HCT116 (cell line): ENCODE measurements around the gene GRB10. TPM values are rescaled to one million over a fixed set of nuclear protein-coding genes. Genes with fewer than 3 reads are reported as not detected.

ENCODE experiments used
- ATAC-seq: fragments of 200-7000 bp; cut with Tn5 transposase; 2 replicates; pipeline ENCODE4 v1.9.1; 2020; ENCODE audit warnings: mild to moderate bottlenecking, moderate library complexity
- BruUV-seq: library from RNA; stranded (reverse); fragments of 400-500 nt; replicated peaks from 2 replicates; lab custom pipeline; 2021; lab: Mats Ljungman, UMichigan
- CTCF ChIA-PET: fragments of 300-600 bp; sonication (Branson Sonifier 250); formaldehyde crosslinking; loops from one replicate; lab custom pipeline; 2021; ENCODE audit warnings: antibody characterized with exemption; lab: Charles Lee
- POLR2A ChIA-PET: fragments of 300-600, 350-600 bp; sonication (Branson Sonifier 250); formaldehyde crosslinking; loops from one replicate; lab custom pipeline; 2021; ENCODE audit warnings: antibody characterized with exemption; lab: Charles Lee
- RAD21 ChIA-PET, 2 experiments: fragments of 300-600 bp; sonication (Branson Sonifier 250); formaldehyde crosslinking; loops; one replicate each; lab custom pipeline; 2023; ENCODE audit warnings: low total read pairs in 2 of 2; ENCODE audit not compliant: uncharacterized antibody in 2 of 2, unreplicated experiment in 2 of 2, low non-redundant PET in 1 of 2; lab: Charles Lee
- DNase-seq: peaks from one replicate; pipeline ENCODE4 v3.0.0-alpha.2; 2010; ENCODE audit warnings: low read depth, low spot score
- H2AFZ ChIP-seq: fragments of 200-600 bp; shearing (Covaris generic), sonication (generic); 2 replicates; pipeline ENCODE4 v1.6.1; 2017; ENCODE audit warnings: low read depth, mixed run types, mixed read lengths, antibody characterized with exemption, low read length; ENCODE audit not compliant: poor library complexity, severe bottlenecking
- H3K27ac ChIP-seq: 2 replicates; pipeline ENCODE4 v1.5.1; 2012; ENCODE audit warnings: low read depth, low read length
- H3K27me3 ChIP-seq: fragments of 200-600 bp; sonication (generic); 2 replicates; pipeline ENCODE4 v1.6.1; 2016; ENCODE audit warnings: mixed run types, low read length, mixed read lengths; ENCODE audit not compliant: insufficient read depth
- H3K36me3 ChIP-seq, 2 experiments: fragments of 200-500 bp in 1 of 2; fragments of 200-600 bp in 1 of 2; sonication (Bioruptor generic) in 1 of 2; sonication (generic) in 1 of 2; 2 replicates each; pipeline versions ENCODE4 v1.5.1 to v1.6.1; 2014 to 2016; ENCODE audit warnings: low read length in 2 of 2, inconsistent platforms in 1 of 2, mixed read lengths in 1 of 2, mixed run types in 1 of 2; ENCODE audit not compliant: insufficient read depth in 2 of 2, control insufficient read depth in 1 of 2
- H3K4me1 ChIP-seq, 2 experiments: fragments of 200-600 bp in 1 of 2; sonication (generic) in 1 of 2; 2 replicates each; pipeline versions ENCODE4 v1.5.1 to v1.6.1; 2012 to 2017; ENCODE audit warnings: low read length in 2 of 2, inconsistent platforms in 1 of 2, mild to moderate bottlenecking in 1 of 2, mixed read lengths in 1 of 2, mixed run types in 1 of 2, moderate library complexity in 1 of 2; ENCODE audit not compliant: insufficient read depth in 2 of 2, control insufficient read depth in 1 of 2
- H3K4me2 ChIP-seq: fragments of 200-600 bp; sonication (generic); 2 replicates; pipeline ENCODE4 v1.6.1; 2017; ENCODE audit warnings: mixed run types, low read length, mixed read lengths
- H3K4me3 ChIP-seq, 2 experiments: fragments of 200-600 bp in 1 of 2; sonication (generic) in 1 of 2; replicated peaks in 1 of 2; 2 replicates each; pipeline ENCODE4 v1.5.1; 2011 to 2016; ENCODE audit warnings: low read length in 2 of 2, control low read depth in 1 of 2, low read depth in 1 of 2, mild to moderate bottlenecking in 1 of 2, mixed read lengths in 1 of 2, mixed run types in 1 of 2
- H3K79me2 ChIP-seq: fragments of 200-600 bp; sonication (generic); 2 replicates; pipeline ENCODE4 v1.6.1; 2017; ENCODE audit warnings: mild to moderate bottlenecking, mixed run types, low read length, moderate library complexity, mixed read lengths; ENCODE audit not compliant: insufficient read depth
- H3K9ac ChIP-seq: fragments of 200-600 bp; sonication (generic); 2 replicates; pipeline ENCODE4 v1.6.1; 2016; ENCODE audit warnings: low read length, mixed read lengths
- H3K9me2 ChIP-seq: fragments of 200-600 bp; sonication (generic), shearing (Covaris generic); 2 replicates; pipeline ENCODE4 v1.6.1; 2017; ENCODE audit warnings: mixed run types, mild to moderate bottlenecking, moderate library complexity; ENCODE audit not compliant: insufficient read depth
- H3K9me3 ChIP-seq, 2 experiments: fragments of 200-500 bp in 1 of 2; fragments of 200-600 bp in 1 of 2; sonication (Bioruptor generic) in 1 of 2; sonication (generic) in 1 of 2; 2 replicates each; pipeline ENCODE4 v1.6.1; 2014 to 2017; ENCODE audit warnings: low read length in 2 of 2, mixed read lengths in 2 of 2, inconsistent platforms in 1 of 2, low read depth in 1 of 2, mild to moderate bottlenecking in 1 of 2, mixed run types in 1 of 2, moderate library complexity in 1 of 2; ENCODE audit not compliant: control insufficient read depth in 1 of 2, insufficient read depth in 1 of 2
- H4K20me1 ChIP-seq: fragments of 200-600 bp; sonication (generic), shearing (Covaris generic); 2 replicates; pipeline ENCODE4 v1.6.1; 2017; ENCODE audit warnings: mixed run types, mild to moderate bottlenecking, moderate library complexity; ENCODE audit not compliant: insufficient read depth
- CBX3 ChIP-seq: IDR thresholded peaks from 2 replicates; pipeline ENCODE4 v1.6.1; 2012; ENCODE audit warnings: low read depth
- CEBPB ChIP-seq: IDR thresholded peaks from 2 replicates; pipeline ENCODE4 v1.6.1; 2012; ENCODE audit warnings: low read depth
- CTCF ChIP-seq, 3 experiments: fragments of 200-600 bp in 1 of 3; sonication (generic) in 1 of 3; IDR thresholded peaks in 2 of 3; conservative IDR thresholded peaks in 1 of 3; 2 replicates each; pipeline ENCODE4 v1.5.1; 2012 to 2017; ENCODE audit warnings: low read depth in 2 of 3, low read length in 2 of 3, antibody characterized with exemption in 1 of 3, borderline replicate concordance in 1 of 3, control low read depth in 1 of 3, mild to moderate bottlenecking in 1 of 3, mixed read lengths in 1 of 3, mixed run types in 1 of 3, moderate library complexity in 1 of 3; ENCODE audit not compliant: insufficient read depth in 1 of 3
- EGR1 ChIP-seq: IDR thresholded peaks from 2 replicates; pipeline ENCODE4 v1.6.1; 2012; ENCODE audit warnings: low read depth
- EZH2 ChIP-seq: fragments of 200-600 bp; sonication (generic); IDR thresholded peaks from 2 replicates; pipeline ENCODE4 v1.6.1; 2017; ENCODE audit warnings: antibody characterized with exemption, mixed run types
- EZH2phosphoT487 ChIP-seq: fragments of 200-600 bp; IDR thresholded peaks from 2 replicates; pipeline ENCODE4 v1.6.1; 2018; ENCODE audit warnings: antibody characterized with exemption, borderline replicate concordance
- JUND ChIP-seq: IDR thresholded peaks from 2 replicates; pipeline ENCODE4 v1.6.1; 2012
- POLR2AphosphoS5 ChIP-seq: IDR thresholded peaks from 2 replicates; pipeline ENCODE4 v1.6.1; 2011; ENCODE audit warnings: mild to moderate bottlenecking, low read depth, low read length, moderate library complexity
- SIN3A ChIP-seq: IDR thresholded peaks from 2 replicates; pipeline ENCODE4 v1.6.1; 2012; ENCODE audit warnings: low read depth
- ZNF274 ChIP-seq: fragments of 200-500 bp; sonication (Bioruptor generic); IDR thresholded peaks from 2 replicates; pipeline ENCODE4 v1.6.1; 2014; ENCODE audit warnings: mild to moderate bottlenecking, low read depth, low read length, inconsistent platforms
- intact Hi-C: fragments of 100-400 bp; cut with micrococcal nuclease; formaldehyde crosslinking; loops from 2 replicates; pipeline ENCODE4 v1.10.0; 2022
- total RNA-seq: library from RNA; stranded (reverse); gene quantifications from one replicate; pipeline ENCODE4 v1.2.1, GENCODE V29; 2021; ENCODE audit not compliant: unreplicated experiment
- TF ChIP-seq, protein P1 (sequence below): IDR thresholded peaks from 2 replicates; pipeline ENCODE4 v1.6.1; 2011; ENCODE audit warnings: mild to moderate bottlenecking, low read length, moderate library complexity; ENCODE audit not compliant: insufficient replicate concordance; ENCODE audit errors: extremely low read depth
- TF ChIP-seq, protein P2 (sequence below): IDR thresholded peaks from 2 replicates; pipeline ENCODE4 v1.6.1; 2012; ENCODE audit warnings: low read depth

GRB10 gene
- total RNA-seq, 1 experiment from 2014 or later, result 37.3 TPM

- no peak for DNase-seq
- Histone ChIP-seq H3K9ac (no peak overlapping the region), H3K4me1 (peaks cover 0 to 4% of the 10 kb centered on the region in 2 experiments; a peak in 1 of 4 replicates), H3K4me2 (no peak overlapping the region), H2AFZ (no peak overlapping the region), H3K9me3 (no peaks in the 10 kb centered on the region), H3K27ac (no peak overlapping the region), H3K36me3 (no peaks in the 10 kb centered on the region), H4K20me1 (no peaks in the 10 kb centered on the region), H3K79me2 (no peaks in the 10 kb centered on the region), H3K4me3 (no peak overlapping the region), H3K9me2 (no peaks in the 10 kb centered on the region), H3K27me3 (no peaks in the 10 kb centered on the region)
- TF ChIP-seq CEBPB, result no peak
- no peak for TF ChIP-seq CTCF (IDR thresholded peaks at IDR 0.05 in 2 of 3, conservative IDR thresholded peaks at IDR 0.05 in 1 of 3; ENCODE audit: borderline replicate concordance in 1 of 3, insufficient read depth in 1 of 3, low read depth in 2 of 3, low read length in 2 of 3)
- no peak for TF ChIP-seq EZH2
- no peak for TF ChIP-seq EGR1
- no peak for TF ChIP-seq CBX3
- TF ChIP-seq SIN3A, result no peak
- TF ChIP-seq, protein P1, sequence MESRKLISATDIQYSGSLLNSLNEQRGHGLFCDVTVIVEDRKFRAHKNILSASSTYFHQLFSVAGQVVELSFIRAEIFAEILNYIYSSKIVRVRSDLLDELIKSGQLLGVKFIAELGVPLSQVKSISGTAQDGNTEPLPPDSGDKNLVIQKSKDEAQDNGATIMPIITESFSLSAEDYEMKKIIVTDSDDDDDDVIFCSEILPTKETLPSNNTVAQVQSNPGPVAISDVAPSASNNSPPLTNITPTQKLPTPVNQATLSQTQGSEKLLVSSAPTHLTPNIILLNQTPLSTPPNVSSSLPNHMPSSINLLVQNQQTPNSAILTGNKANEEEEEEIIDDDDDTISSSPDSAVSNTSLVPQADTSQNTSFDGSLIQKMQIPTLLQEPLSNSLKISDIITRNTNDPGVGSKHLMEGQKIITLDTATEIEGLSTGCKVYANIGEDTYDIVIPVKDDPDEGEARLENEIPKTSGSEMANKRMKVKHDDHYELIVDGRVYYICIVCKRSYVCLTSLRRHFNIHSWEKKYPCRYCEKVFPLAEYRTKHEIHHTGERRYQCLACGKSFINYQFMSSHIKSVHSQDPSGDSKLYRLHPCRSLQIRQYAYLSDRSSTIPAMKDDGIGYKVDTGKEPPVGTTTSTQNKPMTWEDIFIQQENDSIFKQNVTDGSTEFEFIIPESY, result no peak
- TF ChIP-seq EZH2phosphoT487, result no peak
- TF ChIP-seq, protein P2, sequence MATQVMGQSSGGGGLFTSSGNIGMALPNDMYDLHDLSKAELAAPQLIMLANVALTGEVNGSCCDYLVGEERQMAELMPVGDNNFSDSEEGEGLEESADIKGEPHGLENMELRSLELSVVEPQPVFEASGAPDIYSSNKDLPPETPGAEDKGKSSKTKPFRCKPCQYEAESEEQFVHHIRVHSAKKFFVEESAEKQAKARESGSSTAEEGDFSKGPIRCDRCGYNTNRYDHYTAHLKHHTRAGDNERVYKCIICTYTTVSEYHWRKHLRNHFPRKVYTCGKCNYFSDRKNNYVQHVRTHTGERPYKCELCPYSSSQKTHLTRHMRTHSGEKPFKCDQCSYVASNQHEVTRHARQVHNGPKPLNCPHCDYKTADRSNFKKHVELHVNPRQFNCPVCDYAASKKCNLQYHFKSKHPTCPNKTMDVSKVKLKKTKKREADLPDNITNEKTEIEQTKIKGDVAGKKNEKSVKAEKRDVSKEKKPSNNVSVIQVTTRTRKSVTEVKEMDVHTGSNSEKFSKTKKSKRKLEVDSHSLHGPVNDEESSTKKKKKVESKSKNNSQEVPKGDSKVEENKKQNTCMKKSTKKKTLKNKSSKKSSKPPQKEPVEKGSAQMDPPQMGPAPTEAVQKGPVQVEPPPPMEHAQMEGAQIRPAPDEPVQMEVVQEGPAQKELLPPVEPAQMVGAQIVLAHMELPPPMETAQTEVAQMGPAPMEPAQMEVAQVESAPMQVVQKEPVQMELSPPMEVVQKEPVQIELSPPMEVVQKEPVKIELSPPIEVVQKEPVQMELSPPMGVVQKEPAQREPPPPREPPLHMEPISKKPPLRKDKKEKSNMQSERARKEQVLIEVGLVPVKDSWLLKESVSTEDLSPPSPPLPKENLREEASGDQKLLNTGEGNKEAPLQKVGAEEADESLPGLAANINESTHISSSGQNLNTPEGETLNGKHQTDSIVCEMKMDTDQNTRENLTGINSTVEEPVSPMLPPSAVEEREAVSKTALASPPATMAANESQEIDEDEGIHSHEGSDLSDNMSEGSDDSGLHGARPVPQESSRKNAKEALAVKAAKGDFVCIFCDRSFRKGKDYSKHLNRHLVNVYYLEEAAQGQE, result no peak
- no peak for TF ChIP-seq JUND
- no peak for TF ChIP-seq ZNF274
- no peak for TF ChIP-seq POLR2AphosphoS5
- ChIA-PET POLR2A (no interaction called here), RAD21 (no interaction called here), CTCF (no interaction called here)
- intact Hi-C loops, result no loop called here
- ATAC-seq, result no peak
- no TSS peak for BruUV-seq
These were observed 98.0 kb downstream of the GRB10 start for GRCh38 chr7:50684713-50685075.
